PC-9 (cell line): ENCODE measurements around the gene NYNRIN.

Experiments
- EZH2 ChIP-seq: fragments of 200-600 bp; sonication (generic); IDR thresholded peaks from 2 replicates; pipeline ENCODE4 v1.8.0; 2017; ENCODE audit warnings: antibody characterized with exemption, low read depth
- TF ChIP-seq, protein P1 (sequence below): fragments of 200-600 bp; sonication (generic); conservative IDR thresholded peaks from 2 replicates; pipeline ENCODE4 v1.6.1; 2017; ENCODE audit warnings: mixed run types, antibody characterized with exemption, mild to moderate bottlenecking, moderate library complexity

DNA sequence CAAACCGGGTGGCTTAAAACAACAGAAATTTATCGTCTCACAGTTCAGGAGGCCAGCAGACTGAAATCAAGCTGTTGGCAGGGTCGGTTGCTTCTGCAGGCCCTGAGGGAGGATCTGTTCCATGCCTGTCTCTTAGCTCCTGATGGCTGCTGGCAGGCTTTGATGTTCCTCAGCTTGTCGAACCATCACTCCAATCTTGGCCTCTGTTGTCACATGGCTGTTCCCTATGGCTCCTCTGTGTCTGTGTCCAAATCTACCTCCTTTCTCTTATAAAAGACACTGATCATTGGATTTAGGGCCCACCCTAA, 16.8 kb upstream of the NYNRIN start:
- TF ChIP-seq, protein P1, sequence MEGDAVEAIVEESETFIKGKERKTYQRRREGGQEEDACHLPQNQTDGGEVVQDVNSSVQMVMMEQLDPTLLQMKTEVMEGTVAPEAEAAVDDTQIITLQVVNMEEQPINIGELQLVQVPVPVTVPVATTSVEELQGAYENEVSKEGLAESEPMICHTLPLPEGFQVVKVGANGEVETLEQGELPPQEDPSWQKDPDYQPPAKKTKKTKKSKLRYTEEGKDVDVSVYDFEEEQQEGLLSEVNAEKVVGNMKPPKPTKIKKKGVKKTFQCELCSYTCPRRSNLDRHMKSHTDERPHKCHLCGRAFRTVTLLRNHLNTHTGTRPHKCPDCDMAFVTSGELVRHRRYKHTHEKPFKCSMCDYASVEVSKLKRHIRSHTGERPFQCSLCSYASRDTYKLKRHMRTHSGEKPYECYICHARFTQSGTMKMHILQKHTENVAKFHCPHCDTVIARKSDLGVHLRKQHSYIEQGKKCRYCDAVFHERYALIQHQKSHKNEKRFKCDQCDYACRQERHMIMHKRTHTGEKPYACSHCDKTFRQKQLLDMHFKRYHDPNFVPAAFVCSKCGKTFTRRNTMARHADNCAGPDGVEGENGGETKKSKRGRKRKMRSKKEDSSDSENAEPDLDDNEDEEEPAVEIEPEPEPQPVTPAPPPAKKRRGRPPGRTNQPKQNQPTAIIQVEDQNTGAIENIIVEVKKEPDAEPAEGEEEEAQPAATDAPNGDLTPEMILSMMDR, result no peak
- TF ChIP-seq EZH2, result no peak
